AG04450 (cell line): ENCODE data around the gene KRTAP2-4. TPM values are rescaled to one million over a fixed set of nuclear protein-coding genes. Genes with fewer than 3 reads are reported as not detected.
A peak's percentile ranks its signal among the peaks of the same experiment; 100 is the strongest.
"Not testable (repeated sequence)": the region's sequence is repeated elsewhere in the genome, so short reads cannot be mapped to it uniquely, and the experiment has no call there.

Source experiments
- CTCF ChIA-PET: fragments of 300-600, 350-600 bp; formaldehyde crosslinking; extraction: SDS; loops from one replicate; lab custom pipeline; 2022; ENCODE audit warnings: antibody characterized with exemption, inconsistent platforms; lab: Charles Lee
- POLR2A ChIA-PET: fragments of 350-600 bp; formaldehyde crosslinking; extraction: SDS; loops from one replicate; lab custom pipeline; 2021; ENCODE audit warnings: antibody characterized with exemption, inconsistent platforms; lab: Yijun Ruan, JAX
- DNase-seq: peaks from one replicate; pipeline ENCODE4 v3.0.0-alpha.2; 2011; ENCODE audit warnings: low read depth, low spot score
- H3K27ac ChIP-seq: one replicate; pipeline ENCODE4 v1.5.1; 2012; ENCODE audit warnings: low read depth, low read length, control low read depth
- H3K27me3 ChIP-seq: one replicate; pipeline ENCODE4 v1.6.0; 2012; ENCODE audit warnings: low read length; ENCODE audit not compliant: control insufficient read depth, insufficient read depth
- H3K4me3 ChIP-seq: 2 replicates; pipeline ENCODE4 v1.5.1; 2011; ENCODE audit warnings: mild to moderate bottlenecking, low read depth, low read length, control low read depth
- H3K9me3 ChIP-seq: 2 replicates; pipeline ENCODE4 v1.5.1; 2012; ENCODE audit warnings: low read length; ENCODE audit not compliant: control insufficient read depth, insufficient read depth
- polyA plus RNA-seq: library from polyadenylated mRNA; depleted of rRNA; stranded (reverse); fragments of >200 nt; gene quantifications from 2 replicates; pipeline ENCODE4 v1.2.3, GENCODE V29; 2011
- TF ChIP-seq, protein P1 (sequence below): IDR thresholded peaks from 2 replicates; pipeline ENCODE4 v1.5.1; 2011; ENCODE audit warnings: low read depth, low read length, control low read depth, inconsistent platforms

The KRTAP2-4 gene
- polyA plus RNA-seq, 1 experiment = not detected

DNA sequence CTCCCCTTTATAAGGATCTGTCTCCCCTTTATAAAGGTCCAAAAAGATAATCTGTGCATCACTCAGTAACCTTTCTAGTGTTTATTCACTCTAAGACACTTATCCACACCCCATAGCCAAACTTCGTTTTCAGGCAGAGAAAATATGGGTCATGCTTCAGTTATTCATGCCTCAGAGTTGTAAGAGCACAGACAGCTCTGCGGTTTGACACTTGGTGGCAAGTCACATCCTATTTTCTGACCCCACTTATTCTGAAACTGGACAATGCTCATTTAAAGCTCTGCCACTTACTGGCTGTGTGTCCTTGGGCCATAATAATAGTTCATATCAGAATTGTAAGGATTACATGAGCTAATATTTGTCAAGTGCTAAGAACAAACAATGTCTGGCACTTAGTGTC is 16.6 kb downstream of the KRTAP2-4 start:
- Histone ChIP-seq H3K4me3 (no peak overlapping the region), H3K27ac (no peak overlapping the region), H3K27me3 (no peaks in the 10 kb centered on the region), H3K9me3 (no peaks in the 10 kb centered on the region)
- POLR2A ChIA-PET = interaction anchor here (1.1 kb wide), 1 partner anchor 640 kb away, joined by 4 read pairs; no protein-coding TSS in a partner anchor
- CTCF ChIA-PET = no interaction called here
- DNase-seq = no peak
- TF ChIP-seq, protein P1, sequence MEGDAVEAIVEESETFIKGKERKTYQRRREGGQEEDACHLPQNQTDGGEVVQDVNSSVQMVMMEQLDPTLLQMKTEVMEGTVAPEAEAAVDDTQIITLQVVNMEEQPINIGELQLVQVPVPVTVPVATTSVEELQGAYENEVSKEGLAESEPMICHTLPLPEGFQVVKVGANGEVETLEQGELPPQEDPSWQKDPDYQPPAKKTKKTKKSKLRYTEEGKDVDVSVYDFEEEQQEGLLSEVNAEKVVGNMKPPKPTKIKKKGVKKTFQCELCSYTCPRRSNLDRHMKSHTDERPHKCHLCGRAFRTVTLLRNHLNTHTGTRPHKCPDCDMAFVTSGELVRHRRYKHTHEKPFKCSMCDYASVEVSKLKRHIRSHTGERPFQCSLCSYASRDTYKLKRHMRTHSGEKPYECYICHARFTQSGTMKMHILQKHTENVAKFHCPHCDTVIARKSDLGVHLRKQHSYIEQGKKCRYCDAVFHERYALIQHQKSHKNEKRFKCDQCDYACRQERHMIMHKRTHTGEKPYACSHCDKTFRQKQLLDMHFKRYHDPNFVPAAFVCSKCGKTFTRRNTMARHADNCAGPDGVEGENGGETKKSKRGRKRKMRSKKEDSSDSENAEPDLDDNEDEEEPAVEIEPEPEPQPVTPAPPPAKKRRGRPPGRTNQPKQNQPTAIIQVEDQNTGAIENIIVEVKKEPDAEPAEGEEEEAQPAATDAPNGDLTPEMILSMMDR = no peak

DNA sequence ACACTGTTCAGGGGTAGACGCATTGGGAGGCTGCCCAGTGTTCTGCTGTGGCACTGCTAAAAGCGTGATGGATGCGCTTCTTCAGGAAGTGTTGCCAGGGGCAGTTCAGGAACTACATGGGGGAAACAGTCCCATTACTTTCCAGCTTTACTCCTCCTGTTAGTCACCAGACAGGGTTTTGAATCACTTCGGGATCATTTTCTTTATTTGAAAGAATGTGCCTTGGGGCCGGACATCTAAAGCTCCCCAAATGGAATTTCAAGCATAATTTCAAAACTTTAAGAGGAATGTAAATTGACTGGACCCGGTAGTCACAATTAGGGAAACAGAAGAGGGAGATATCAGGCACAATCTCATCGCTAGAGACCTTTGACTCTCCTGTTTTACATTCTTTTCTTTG is 17.2 kb downstream of the KRTAP2-4 start:
- CTCF ChIA-PET = interaction anchor here (1.1 kb wide), 1 partner anchor 83 kb away, joined by 3 read pairs; no protein-coding TSS in a partner anchor
- POLR2A ChIA-PET = interaction anchor here (1.0 to 1.1 kb wide), 2 partner anchors 13 to 641 kb away, joined by 3 to 4 read pairs; no protein-coding TSS in a partner anchor

DNA sequence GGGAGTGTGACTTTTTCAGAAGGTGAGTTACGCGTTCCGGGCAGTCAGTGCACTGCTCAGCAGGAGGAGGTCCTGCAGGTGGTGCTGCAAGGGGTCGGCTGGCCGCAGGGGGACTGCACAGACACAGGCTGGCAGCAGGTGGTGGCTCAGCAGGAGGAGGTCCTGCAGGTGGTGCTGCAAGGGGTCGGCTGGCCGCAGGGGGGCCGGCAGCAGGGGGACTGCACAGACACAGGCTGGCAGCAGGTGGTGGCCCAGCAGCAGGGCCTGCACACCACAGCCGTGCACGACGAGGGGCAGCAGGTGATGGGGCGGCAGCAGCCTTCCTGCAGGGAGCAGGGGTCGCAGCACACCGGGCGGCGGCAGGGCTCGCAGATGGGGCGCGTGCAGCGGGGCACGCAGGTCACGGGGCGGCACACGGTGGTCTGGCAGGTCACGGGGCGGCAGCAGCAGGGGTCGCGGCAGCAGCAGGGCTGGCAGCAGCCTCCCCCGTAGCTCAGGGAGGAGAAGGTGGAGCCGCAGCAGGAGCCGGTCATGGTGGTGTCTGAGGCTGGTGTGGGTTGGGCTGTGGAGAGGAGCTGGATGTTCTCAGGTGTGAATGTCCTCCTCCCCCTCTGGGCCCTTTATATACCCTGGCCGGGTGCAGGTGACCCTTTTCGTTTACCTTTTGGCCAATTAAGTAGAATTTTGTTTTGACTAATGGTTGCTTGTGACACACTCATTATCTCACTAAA is 18.8 kb downstream of the KRTAP2-4 start, which contains the start of gene KRTAP2-1:
KRTAP2-1 (minus strand) TSS at position 582 of the 731 bp plus-strand sequence; CDS start at position 533, 49 bp downstream.
- CTCF ChIA-PET, POLR2A ChIA-PET, H3K9me3 ChIP-seq, H3K27me3 ChIP-seq, H3K4me3 ChIP-seq, DNase-seq: not testable (repeated sequence)
- H3K27ac ChIP-seq = peak within 1 kb of the TSS; percentile 57

More for the DNA sequence above, 17.2 kb downstream of the KRTAP2-4 start:
- no peaks in the 10 kb centered on the region for H3K27me3 ChIP-seq
- no peak for DNase-seq
- peak overlapping the region; percentile 57 for H3K27ac ChIP-seq
- no peaks in the 10 kb centered on the region for H3K9me3 ChIP-seq
- no peak overlapping the region for H3K4me3 ChIP-seq
- TF ChIP-seq, protein P1 = no peak

DNA sequence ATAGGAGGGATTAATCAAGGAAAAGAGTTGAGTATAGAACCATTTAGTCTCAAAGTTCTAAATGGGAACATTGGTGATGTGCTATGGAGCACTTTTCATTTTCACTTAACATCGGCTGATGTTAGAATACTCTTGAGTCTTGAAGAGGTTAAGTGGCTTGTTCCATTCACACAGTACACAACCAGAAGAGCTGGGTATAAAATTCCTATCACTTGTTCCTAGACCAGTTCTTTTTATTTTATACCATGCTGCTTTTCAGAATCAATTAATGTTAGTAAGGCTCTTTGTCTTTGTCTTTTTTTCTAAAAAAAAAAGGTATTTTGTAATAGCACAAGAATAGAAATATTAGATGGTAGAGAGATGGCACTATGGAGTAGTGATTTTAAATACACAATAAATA is 22.7 kb downstream of the KRTAP2-4 start:
- CTCF ChIA-PET = no interaction called here
- POLR2A ChIA-PET = no interaction called here

DNA sequence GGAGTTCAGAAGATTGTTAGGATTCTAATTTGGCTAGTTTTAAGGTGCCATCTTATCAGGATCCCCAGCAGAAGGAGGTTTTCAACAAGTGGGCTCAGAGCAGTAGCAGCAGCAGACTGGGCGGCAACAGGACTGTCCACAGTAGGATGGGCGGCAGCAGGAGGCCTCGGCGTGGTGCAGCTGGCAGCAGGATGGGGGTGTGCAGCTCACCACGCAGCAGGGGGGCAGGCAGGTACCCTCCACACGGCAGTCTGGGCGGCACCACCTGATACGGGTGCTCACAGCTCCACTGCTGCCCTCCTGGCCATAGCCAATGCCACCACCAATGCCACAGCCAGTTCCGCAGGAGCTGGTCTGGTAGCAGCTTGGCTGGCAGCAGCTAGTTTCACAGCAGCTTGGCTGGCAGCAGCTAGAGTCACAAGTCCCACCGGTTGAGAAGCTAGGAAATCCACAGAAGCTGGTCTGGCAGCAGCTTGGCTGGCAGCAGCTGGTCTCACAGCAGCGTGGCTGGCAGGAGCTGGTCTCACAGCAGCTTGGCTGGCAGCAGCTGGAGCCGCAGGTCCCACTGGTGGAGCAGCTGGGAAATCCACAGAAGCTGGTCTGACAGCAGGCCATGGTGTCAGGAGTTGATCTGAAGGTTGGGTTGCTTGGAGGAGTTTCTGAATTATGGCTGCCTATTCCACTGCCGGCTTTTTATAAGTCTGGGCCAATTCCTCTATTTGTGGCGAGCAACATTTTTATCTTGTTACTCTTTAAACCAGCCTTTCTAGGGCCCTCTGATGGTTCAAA is 24.7 kb downstream of the KRTAP2-4 start, which contains the start of gene KRTAP1-1:
KRTAP1-1 (minus strand) TSS at position 668 of the 789 bp plus-strand sequence; CDS start at position 615, 53 bp downstream.
- DNase-seq, H3K9me3 ChIP-seq, H3K27ac ChIP-seq, CTCF ChIA-PET, H3K27me3 ChIP-seq, H3K4me3 ChIP-seq: not testable (repeated sequence)
- POLR2A ChIA-PET = interaction anchor here (0.6 kb wide), 1 partner anchor 84 kb away, joined by 4 read pairs; no protein-coding TSS in a partner anchor

More for the DNA sequence above, 22.7 kb downstream of the KRTAP2-4 start:
- Histone ChIP-seq H3K9me3 (no peaks in the 10 kb centered on the region), H3K27ac (no peak overlapping the region), H3K4me3 (no peak overlapping the region), H3K27me3 (no peaks in the 10 kb centered on the region)
- DNase-seq = no peak
- TF ChIP-seq, protein P1 = no peak
